ENCODE results near the gene SNX13. TPM values are rescaled to one million over a fixed set of nuclear protein-coding genes. Genes with fewer than 3 reads are reported as not detected.

SNX13 gene
- total and polyA plus RNA-seq, 2 experiments from 2014 or later: 7.5 to 42.7 TPM

GRCh38 chr7:17787257-17787656 is 153.0 kb downstream of the SNX13 start:
- H3K4me3 ChIP-seq: no peak overlapping the region
- Mint-ChIP-seq H3K4me1 (peaks cover 22% of the 10 kb centered on the region; the same call in 2 of the 3 replicates), H3K4me3 (no peak overlapping the region), H3K36me3 (ENCODE audit: low read depth) (no peaks in the 10 kb centered on the region), H3K27me3 (ENCODE audit: insufficient read depth, low read depth, poor library complexity) (no peaks in the 10 kb centered on the region), H3K9me3 (no peaks in the 10 kb centered on the region), H3K27ac (no peak overlapping the region)
- no peak overlapping the region for H2AFZ ChIP-seq
- no peaks in the 10 kb centered on the region for H3K79me2 ChIP-seq (replicated peaks; ENCODE audit: insufficient read depth)
- H4K20me1 ChIP-seq (replicated peaks; ENCODE audit: insufficient read depth): no peaks in the 10 kb centered on the region
- TF ChIP-seq REST (IDR thresholded peaks at IDR 0.05; ENCODE audit: unreplicated experiment) (no peak), JUNB (IDR thresholded peaks at IDR 0.05; ENCODE audit: unreplicated experiment) (no peak), ZNF331 (CRISPR knock-in tag; IDR thresholded peaks at IDR 0.05; ENCODE audit: low read depth) (no peak), NANOG (IDR thresholded peaks at IDR 0.05; ENCODE audit: borderline replicate concordance) (no peak), EZH2phosphoT487 (IDR thresholded peaks at IDR 0.05; ENCODE audit: unreplicated experiment) (no peak), ZNF114 (CRISPR knock-in tag; IDR thresholded peaks at IDR 0.05) (no peak)
- TF ChIP-seq, protein P1, sequence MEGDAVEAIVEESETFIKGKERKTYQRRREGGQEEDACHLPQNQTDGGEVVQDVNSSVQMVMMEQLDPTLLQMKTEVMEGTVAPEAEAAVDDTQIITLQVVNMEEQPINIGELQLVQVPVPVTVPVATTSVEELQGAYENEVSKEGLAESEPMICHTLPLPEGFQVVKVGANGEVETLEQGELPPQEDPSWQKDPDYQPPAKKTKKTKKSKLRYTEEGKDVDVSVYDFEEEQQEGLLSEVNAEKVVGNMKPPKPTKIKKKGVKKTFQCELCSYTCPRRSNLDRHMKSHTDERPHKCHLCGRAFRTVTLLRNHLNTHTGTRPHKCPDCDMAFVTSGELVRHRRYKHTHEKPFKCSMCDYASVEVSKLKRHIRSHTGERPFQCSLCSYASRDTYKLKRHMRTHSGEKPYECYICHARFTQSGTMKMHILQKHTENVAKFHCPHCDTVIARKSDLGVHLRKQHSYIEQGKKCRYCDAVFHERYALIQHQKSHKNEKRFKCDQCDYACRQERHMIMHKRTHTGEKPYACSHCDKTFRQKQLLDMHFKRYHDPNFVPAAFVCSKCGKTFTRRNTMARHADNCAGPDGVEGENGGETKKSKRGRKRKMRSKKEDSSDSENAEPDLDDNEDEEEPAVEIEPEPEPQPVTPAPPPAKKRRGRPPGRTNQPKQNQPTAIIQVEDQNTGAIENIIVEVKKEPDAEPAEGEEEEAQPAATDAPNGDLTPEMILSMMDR (conservative IDR thresholded peaks at IDR 0.05; ENCODE audit: low read depth in 2 of 2): no peak
- H3K9me2 ChIP-seq (ENCODE audit: insufficient read depth): no peaks in the 10 kb centered on the region
- peaks cover 12% of the 10 kb centered on the region for H3K4me1 ChIP-seq (ENCODE audit: insufficient read depth)
- H3F3A ChIP-seq (replicated peaks; ENCODE audit: low read depth): no peaks in the 10 kb centered on the region
- DNase-seq (ENCODE audit: low spot score) (no peak), ATAC-seq (peak; percentile 39; the same call in 2 of the 3 replicates)
- no peaks in the 10 kb centered on the region for H3K27me3 ChIP-seq (ENCODE audit: insufficient read depth)
- H3K36me3 ChIP-seq (ENCODE audit: insufficient read depth): no peaks in the 10 kb centered on the region
- no peak overlapping the region for H3K4me2 ChIP-seq
- no peak overlapping the region for H3K27ac ChIP-seq (ENCODE audit: low read depth)

- H3K27me3 Mint-ChIP-seq (ENCODE audit: insufficient read depth, low read depth, poor library complexity): no peaks in the 10 kb centered on the region
- Histone ChIP-seq H3K4me2 (no peak overlapping the region), H3K27me3 (ENCODE audit: insufficient read depth) (no peaks in the 10 kb centered on the region), H3K36me3 (ENCODE audit: insufficient read depth) (no peaks in the 10 kb centered on the region), H3K27ac (ENCODE audit: low read depth) (no peak overlapping the region), H2AFZ (no peak overlapping the region), H3K79me2 (replicated peaks; ENCODE audit: insufficient read depth) (no peaks in the 10 kb centered on the region), H3F3A (replicated peaks; ENCODE audit: low read depth) (no peaks in the 10 kb centered on the region), H3K4me3 (no peak overlapping the region), H4K20me1 (replicated peaks; ENCODE audit: insufficient read depth) (no peaks in the 10 kb centered on the region), H3K4me1 (ENCODE audit: insufficient read depth) (peaks cover 12% of the 10 kb centered on the region), H3K9me2 (ENCODE audit: insufficient read depth) (no peaks in the 10 kb centered on the region)
- DNase-seq (ENCODE audit: low spot score) (no peak), ATAC-seq (peak; percentile 51)
- H3K4me1 Mint-ChIP-seq: peaks cover 22% of the 10 kb centered on the region; the same call in 2 of the 3 replicates
- no peak overlapping the region for H3K4me3 Mint-ChIP-seq
- H3K9me3 Mint-ChIP-seq: no peaks in the 10 kb centered on the region
- H3K36me3 Mint-ChIP-seq (ENCODE audit: low read depth): no peaks in the 10 kb centered on the region
- TF ChIP-seq ZNF331 (CRISPR knock-in tag; IDR thresholded peaks at IDR 0.05; ENCODE audit: low read depth) (no peak), EZH2phosphoT487 (IDR thresholded peaks at IDR 0.05; ENCODE audit: unreplicated experiment) (no peak), CREB1 (CRISPR knock-in tag; IDR thresholded peaks at IDR 0.05; ENCODE audit: low read depth) (no peak), ZNF114 (CRISPR knock-in tag; IDR thresholded peaks at IDR 0.05) (no peak), STAT1 (IDR thresholded peaks at IDR 0.05; ENCODE audit: unreplicated experiment) (no peak)
- TF ChIP-seq, protein P1 (conservative IDR thresholded peaks at IDR 0.05; ENCODE audit: low read depth in 2 of 2): no peak
- TF ChIP-seq, protein P2, sequence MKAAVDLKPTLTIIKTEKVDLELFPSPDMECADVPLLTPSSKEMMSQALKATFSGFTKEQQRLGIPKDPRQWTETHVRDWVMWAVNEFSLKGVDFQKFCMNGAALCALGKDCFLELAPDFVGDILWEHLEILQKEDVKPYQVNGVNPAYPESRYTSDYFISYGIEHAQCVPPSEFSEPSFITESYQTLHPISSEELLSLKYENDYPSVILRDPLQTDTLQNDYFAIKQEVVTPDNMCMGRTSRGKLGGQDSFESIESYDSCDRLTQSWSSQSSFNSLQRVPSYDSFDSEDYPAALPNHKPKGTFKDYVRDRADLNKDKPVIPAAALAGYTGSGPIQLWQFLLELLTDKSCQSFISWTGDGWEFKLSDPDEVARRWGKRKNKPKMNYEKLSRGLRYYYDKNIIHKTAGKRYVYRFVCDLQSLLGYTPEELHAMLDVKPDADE (IDR thresholded peaks at IDR 0.05): no peak
- 0 out of 2 replicates have a peak overlapping the region, but pooled peaks have one; percentile 4 for H3K27ac Mint-ChIP-seq
These were observed 153.9 kb downstream of the SNX13 start for GRCh38 chr7:17786314-17786852.

Measured in GM23338 (cell line).